SK-N-MC (cell line): ENCODE measurements around the gene MRPL55.

Source experiments
- EZH2 ChIP-seq: fragments of 200-600 bp; sonication (generic); IDR thresholded peaks from one replicate; pipeline ENCODE4 v1.6.1; 2017; ENCODE audit warnings: antibody characterized with exemption
- FOXP2 ChIP-seq: optimal IDR thresholded peaks from 2 replicates; pipeline ENCODE3; 2011; ENCODE audit warnings: mild to moderate bottlenecking, moderate library complexity; ENCODE audit not compliant: insufficient read depth; ENCODE audit errors: extremely low read length, control extremely low read depth
- POLR2AphosphoS5 ChIP-seq: IDR thresholded peaks from 2 replicates; pipeline ENCODE4 v1.6.1; 2012; ENCODE audit warnings: mild to moderate bottlenecking, low read depth, low read length, borderline replicate concordance

GRCh38 chr1:228058172-228058948 lies 50.7 kb downstream of the MRPL55 start:
- TF ChIP-seq POLR2AphosphoS5 (no peak), EZH2 (no peak), FOXP2 (no peak)
